GM23338 (cell line): ENCODE measurements around the gene TMBIM6. TPM values are rescaled to one million over a fixed set of nuclear protein-coding genes. Genes with fewer than 3 reads are reported as not detected.

Experiments used
- ATAC-seq: fragments of 200-7000 bp; cut with Tn5 transposase; 3 replicates; pipeline ENCODE4 v1.9.1; 2020
- DNase-seq: peaks from one replicate; pipeline ENCODE4 v3.0.0-alpha.2; 2015; ENCODE audit warnings: low spot score
- H2AFZ ChIP-seq: fragments of 200-600 bp; sonication (generic); 2 replicates; pipeline ENCODE4 v1.8.0; 2016; ENCODE audit warnings: antibody characterized with exemption, mild to moderate bottlenecking, moderate library complexity
- H3F3A ChIP-seq: fragments of 200-600 bp; sonication (generic); replicated peaks from 2 replicates; pipeline ENCODE4 v1.8.0; 2017; ENCODE audit warnings: antibody characterized with exemption, mixed run types, low read depth
- H3K27ac ChIP-seq: fragments of 200-600 bp; sonication (generic); 2 replicates; pipeline ENCODE4 v1.6.1; 2016; ENCODE audit warnings: low read depth
- H3K27me3 ChIP-seq: fragments of 200-600 bp; sonication (generic); 2 replicates; pipeline ENCODE4 v1.8.0; 2016; ENCODE audit warnings: mild to moderate bottlenecking, mixed run types, moderate library complexity; ENCODE audit not compliant: insufficient read depth
- H3K36me3 ChIP-seq: fragments of 200-600 bp; sonication (generic); 2 replicates; pipeline ENCODE4 v1.8.0; 2016; ENCODE audit warnings: mild to moderate bottlenecking; ENCODE audit not compliant: insufficient read depth
- H3K4me1 ChIP-seq: fragments of 200-600 bp; sonication (generic); 2 replicates; pipeline ENCODE4 v1.8.0; 2016; ENCODE audit warnings: mild to moderate bottlenecking, moderate library complexity; ENCODE audit not compliant: insufficient read depth
- H3K4me2 ChIP-seq: fragments of 200-600 bp; sonication (generic); 2 replicates; pipeline ENCODE4 v1.7.1; 2017; ENCODE audit warnings: mixed run types
- H3K4me3 ChIP-seq: fragments of 200-600 bp; sonication (generic); 2 replicates; pipeline ENCODE4 v1.6.1; 2016; ENCODE audit warnings: mixed run types
- H3K79me2 ChIP-seq: fragments of 200-600 bp; sonication (generic); replicated peaks from 2 replicates; pipeline ENCODE4 v1.8.0; 2017; ENCODE audit warnings: mild to moderate bottlenecking; ENCODE audit not compliant: insufficient read depth
- H3K9me2 ChIP-seq: fragments of 200-600 bp; sonication (generic); 2 replicates; pipeline ENCODE4 v1.8.0; 2017; ENCODE audit not compliant: insufficient read depth
- H4K20me1 ChIP-seq: fragments of 200-600 bp; sonication (generic); replicated peaks from 2 replicates; pipeline ENCODE4 v1.8.0; 2017; ENCODE audit warnings: mild to moderate bottlenecking; ENCODE audit not compliant: insufficient read depth
- H3K27ac Mint-ChIP-seq: 2 replicates; pipeline ENCODE4 v1.8.0; 2020; ENCODE audit warnings: inconsistent platforms, mild to moderate bottlenecking, moderate library complexity, mixed read lengths
- H3K27me3 Mint-ChIP-seq: 3 replicates; pipeline ENCODE4 v1.8.0; 2022; ENCODE audit warnings: low read depth, mild to moderate bottlenecking, moderate library complexity, mixed read lengths, inconsistent platforms; ENCODE audit not compliant: insufficient read depth, poor library complexity
- H3K36me3 Mint-ChIP-seq: 3 replicates; pipeline ENCODE4 v1.8.0; 2021; ENCODE audit warnings: low read depth, mild to moderate bottlenecking, inconsistent platforms, moderate library complexity, mixed read lengths
- H3K4me1 Mint-ChIP-seq: 3 replicates; pipeline ENCODE4 v1.8.0; 2020; ENCODE audit warnings: mild to moderate bottlenecking, inconsistent platforms, mixed read lengths
- H3K4me3 Mint-ChIP-seq: 3 replicates; pipeline ENCODE4 v1.8.0; 2021; ENCODE audit warnings: moderate library complexity, mild to moderate bottlenecking, inconsistent platforms, mixed read lengths
- H3K9me3 Mint-ChIP-seq: 3 replicates; pipeline ENCODE4 v1.8.0; 2020; ENCODE audit warnings: moderate library complexity, mild to moderate bottlenecking, inconsistent platforms, mixed read lengths
- CREB1 ChIP-seq: fragments of 250-450 bp; sonication (Bioruptor Pico); IDR thresholded peaks from 2 replicates; pipeline ENCODE4 v1.5.0; 2020; ENCODE audit warnings: low read depth, mild to moderate bottlenecking, moderate library complexity
- ETS1 ChIP-seq: IDR thresholded peaks from 2 replicates; pipeline ENCODE4 v1.6.1; 2016; ENCODE audit warnings: antibody characterized with exemption
- EZH2 ChIP-seq: fragments of 200-600 bp; sonication (generic); IDR thresholded peaks from one replicate; pipeline ENCODE4 v1.8.0; 2017; ENCODE audit warnings: antibody characterized with exemption, mild to moderate bottlenecking, low read depth; ENCODE audit not compliant: unreplicated experiment
- EZH2phosphoT487 ChIP-seq: fragments of 200-600 bp; sonication (generic); IDR thresholded peaks from one replicate; pipeline ENCODE4 v1.8.1; 2018; ENCODE audit warnings: antibody characterized with exemption; ENCODE audit not compliant: unreplicated experiment
- JUNB ChIP-seq: IDR thresholded peaks from one replicate; pipeline ENCODE4 v1.6.1; 2016; ENCODE audit warnings: antibody characterized with exemption; ENCODE audit not compliant: unreplicated experiment
- NANOG ChIP-seq: IDR thresholded peaks from 2 replicates; pipeline ENCODE4 v1.6.1; 2016; ENCODE audit warnings: antibody characterized with exemption, borderline replicate concordance
- POLR2AphosphoS5 ChIP-seq: IDR thresholded peaks from 2 replicates; pipeline ENCODE4 v1.6.1; 2016; ENCODE audit warnings: antibody characterized with exemption, low read depth
- REST ChIP-seq: IDR thresholded peaks from one replicate; pipeline ENCODE4 v1.6.1; 2018; ENCODE audit warnings: antibody characterized with exemption; ENCODE audit not compliant: unreplicated experiment
- STAT1 ChIP-seq: IDR thresholded peaks from one replicate; pipeline ENCODE4 v1.6.1; 2016; ENCODE audit warnings: antibody characterized with exemption; ENCODE audit not compliant: unreplicated experiment
- ZNF114 ChIP-seq: fragments of 250-450 bp; sonication (Bioruptor Pico); IDR thresholded peaks from 2 replicates; pipeline ENCODE4 v1.5.0; 2020; ENCODE audit warnings: mild to moderate bottlenecking, moderate library complexity
- ZNF331 ChIP-seq: fragments of 250-450 bp; sonication (Bioruptor Pico); IDR thresholded peaks from 2 replicates; pipeline ENCODE4 v1.5.0; 2020; ENCODE audit warnings: low read depth, mild to moderate bottlenecking, moderate library complexity
- polyA plus RNA-seq: library from polyadenylated mRNA; unstranded; fragments of >200 nt; fragmentation: Nextera tagmentation; extraction: Ambion mirVana; gene quantifications from 2 replicates; pipeline ENCODE4 v1.2.1, GENCODE V29; 2016
- total RNA-seq: library from RNA; depleted of rRNA; stranded (reverse); fragments of >200 nt; shearing (Covaris generic); gene quantifications from 2 replicates; pipeline ENCODE4 v1.2.3, GENCODE V29; 2014
- TF ChIP-seq, protein P1 (sequence below), 2 experiments: fragments of 200-600 bp in 1 of 2; sonication (generic) in 1 of 2; conservative IDR thresholded peaks; 2 replicates each; pipeline versions ENCODE4 v1.5.1 to v1.6.1; 2016 to 2017; ENCODE audit warnings: antibody characterized with exemption in 2 of 2, low read depth in 2 of 2, mild to moderate bottlenecking in 2 of 2, moderate library complexity in 1 of 2

The TMBIM6 gene
- total and polyA plus RNA-seq, 2 experiments from 2014 or later, result 245 to 349 TPM

GRCh38 chr12:49804821-49805220, 63.5 kb downstream of the TMBIM6 start (continued):
- no peak for TF ChIP-seq ZNF331 (CRISPR knock-in tag)
- TF ChIP-seq, protein P1, sequence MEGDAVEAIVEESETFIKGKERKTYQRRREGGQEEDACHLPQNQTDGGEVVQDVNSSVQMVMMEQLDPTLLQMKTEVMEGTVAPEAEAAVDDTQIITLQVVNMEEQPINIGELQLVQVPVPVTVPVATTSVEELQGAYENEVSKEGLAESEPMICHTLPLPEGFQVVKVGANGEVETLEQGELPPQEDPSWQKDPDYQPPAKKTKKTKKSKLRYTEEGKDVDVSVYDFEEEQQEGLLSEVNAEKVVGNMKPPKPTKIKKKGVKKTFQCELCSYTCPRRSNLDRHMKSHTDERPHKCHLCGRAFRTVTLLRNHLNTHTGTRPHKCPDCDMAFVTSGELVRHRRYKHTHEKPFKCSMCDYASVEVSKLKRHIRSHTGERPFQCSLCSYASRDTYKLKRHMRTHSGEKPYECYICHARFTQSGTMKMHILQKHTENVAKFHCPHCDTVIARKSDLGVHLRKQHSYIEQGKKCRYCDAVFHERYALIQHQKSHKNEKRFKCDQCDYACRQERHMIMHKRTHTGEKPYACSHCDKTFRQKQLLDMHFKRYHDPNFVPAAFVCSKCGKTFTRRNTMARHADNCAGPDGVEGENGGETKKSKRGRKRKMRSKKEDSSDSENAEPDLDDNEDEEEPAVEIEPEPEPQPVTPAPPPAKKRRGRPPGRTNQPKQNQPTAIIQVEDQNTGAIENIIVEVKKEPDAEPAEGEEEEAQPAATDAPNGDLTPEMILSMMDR (conservative IDR thresholded peaks at IDR 0.05; ENCODE audit: low read depth in 2 of 2), result no peak
- no peak for TF ChIP-seq NANOG
- TF ChIP-seq EZH2phosphoT487, result no peak
- TF ChIP-seq STAT1, result no peak
- no peak for TF ChIP-seq REST
- no peak for TF ChIP-seq ZNF114 (CRISPR knock-in tag)
- no peak for TF ChIP-seq JUNB

DNA sequence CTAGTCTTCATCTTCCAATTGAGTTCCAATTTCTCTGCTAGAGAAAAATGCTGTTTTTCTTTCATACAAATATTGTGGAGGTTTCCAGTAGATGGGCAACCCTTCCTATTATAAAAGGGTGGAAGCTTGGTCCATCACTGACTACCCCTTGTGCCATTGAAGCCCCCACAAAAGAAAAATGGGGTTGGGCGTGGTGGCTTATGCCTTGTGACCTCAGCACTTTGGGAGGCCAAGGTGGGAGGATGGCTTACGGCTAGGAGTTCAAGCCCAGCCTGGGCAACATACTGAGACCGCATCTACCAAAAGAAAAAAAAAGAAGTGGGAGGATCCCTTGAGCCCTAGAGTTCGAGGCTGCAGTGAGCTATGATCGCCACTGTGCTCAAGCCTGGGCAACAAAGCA, 64.1 kb downstream of the TMBIM6 start:
- Histone ChIP-seq H3K4me2 (no peak overlapping the region), H3K4me3 (no peak overlapping the region), H3K27ac (no peak overlapping the region), H4K20me1 (peaks cover 3% of the 10 kb centered on the region), H3K36me3 (0 out of 2 replicates have a peak, but pooled peaks cover 6% of the 10 kb centered on the region), H3K79me2 (peaks cover 18% of the 10 kb centered on the region; the same call in 1 of the 2 replicates), H2AFZ (no peak overlapping the region), H3K9me2 (no peaks in the 10 kb centered on the region), H3F3A (no peaks in the 10 kb centered on the region), H3K4me1 (peaks cover 24% of the 10 kb centered on the region), H3K27me3 (no peaks in the 10 kb centered on the region)
- no peak overlapping the region for H3K27ac Mint-ChIP-seq
- peaks cover 28% of the 10 kb centered on the region for H3K4me1 Mint-ChIP-seq
- H3K9me3 Mint-ChIP-seq, result no peaks in the 10 kb centered on the region
- no peak for DNase-seq
- H3K27me3 Mint-ChIP-seq, result peaks cover 12% of the 10 kb centered on the region
- no peak overlapping the region for H3K4me3 Mint-ChIP-seq
- ATAC-seq, result no peak
- H3K36me3 Mint-ChIP-seq, result peaks cover 14% of the 10 kb centered on the region
- TF ChIP-seq CREB1 (CRISPR knock-in tag) (no peak), ZNF114 (CRISPR knock-in tag) (no peak), ZNF331 (CRISPR knock-in tag) (no peak), REST (no peak), POLR2AphosphoS5 (no peak), EZH2 (no peak), NANOG (no peak), ETS1 (no peak), JUNB (no peak), STAT1 (no peak)
- TF ChIP-seq, protein P1 (conservative IDR thresholded peaks at IDR 0.05; ENCODE audit: low read depth in 2 of 2), result no peak
